K562 (cell line): ENCODE results near the gene CPM. TPM values are rescaled to one million over a fixed set of nuclear protein-coding genes. Genes with fewer than 3 reads are reported as not detected.

Experiments
- ATAC-seq: fragments of 200-7000 bp; cut with Tn5 transposase; 3 replicates; pipeline ENCODE4 v1.9.1; 2020; ENCODE audit warnings: moderate library complexity
- BruUV-seq: library from RNA; stranded (reverse); fragments of 400-500 nt; replicated peaks from 2 replicates; lab custom pipeline; 2021; lab: Mats Ljungman, UMichigan
- CTCF ChIA-PET: fragments of 300-600 bp; formaldehyde crosslinking; extraction: SDS; loops from one replicate; lab custom pipeline; 2021; ENCODE audit warnings: low intra/inter-chr PET ratio; lab: Yijun Ruan, JAX
- POLR2A ChIA-PET: fragments of 300-600, 350-650 bp; sonication (Branson Sonifier 250); formaldehyde crosslinking; extraction: SDS; loops from one replicate; lab custom pipeline; 2021; ENCODE audit warnings: antibody characterized with exemption, inconsistent platforms; lab: Yijun Ruan, JAX
- DNase-seq, 4 experiments: peaks; one replicate each; pipeline versions ENCODE4 v3.0.0 to v3.0.0-alpha.2; 2011 to 2018; ENCODE audit warnings: low spot score in 3 of 4, mixed read lengths in 3 of 4; ENCODE audit errors: extremely low read depth in 1 of 4
- FAIRE-seq: peaks from 2 replicates; lab custom pipeline; 2011; peaks lifted over from hg19 to GRCh38; lab: Jason Lieb, UNC
- H2AFZ ChIP-seq: 2 replicates; pipeline ENCODE4 v1.6.0; 2011; ENCODE audit warnings: low read depth, low read length, control low read depth, inconsistent platforms
- H3K27ac ChIP-seq: fragments of 200-600 bp; 3 replicates; pipeline ENCODE4 v1.8.0; 2011; ENCODE audit warnings: low read depth, mild to moderate bottlenecking, control low read depth, inconsistent platforms, low read length, moderate library complexity, mixed read lengths; ENCODE audit errors: extremely low read depth
- H3K27me3 ChIP-seq, 2 experiments: fragments of 300-600 bp in 1 of 2; 2 replicates in 1 of 2; 3 replicates in 1 of 2; pipeline versions ENCODE4 v1.6.0 to v1.8.0; 2011; ENCODE audit warnings: inconsistent platforms in 2 of 2, low read length in 2 of 2, mild to moderate bottlenecking in 1 of 2, mixed read lengths in 1 of 2, moderate library complexity in 1 of 2; ENCODE audit not compliant: control insufficient read depth in 2 of 2, insufficient read depth in 2 of 2
- H3K36me3 ChIP-seq: fragments of 300-600 bp; 3 replicates; pipeline ENCODE4 v1.8.0; 2011; ENCODE audit warnings: mild to moderate bottlenecking, low read length, inconsistent platforms; ENCODE audit not compliant: control insufficient read depth, insufficient read depth
- H3K4me1 ChIP-seq, 2 experiments: fragments of 200-600 bp in 1 of 2; replicated peaks in 1 of 2; 2 replicates in 1 of 2; 3 replicates in 1 of 2; pipeline versions ENCODE4 v1.5.1 to v1.8.0; 2011; ENCODE audit warnings: inconsistent platforms in 2 of 2, low read length in 2 of 2, mild to moderate bottlenecking in 1 of 2, mixed read lengths in 1 of 2, moderate library complexity in 1 of 2; ENCODE audit not compliant: control insufficient read depth in 2 of 2, insufficient read depth in 2 of 2
- H3K4me2 ChIP-seq: 2 replicates; pipeline ENCODE4 v1.6.1; 2011; ENCODE audit warnings: low read length, control low read depth, inconsistent platforms, mixed read lengths; ENCODE audit not compliant: insufficient read depth
- H3K4me3 ChIP-seq: fragments of 200-600 bp; sonication (generic), shearing (Covaris generic); 2 replicates; pipeline ENCODE4 v1.5.1; 2016; ENCODE audit warnings: control low read depth, inconsistent platforms
- H3K79me2 ChIP-seq: fragments of 200-600 bp; 3 replicates; pipeline ENCODE4 v1.8.0; 2011; ENCODE audit warnings: low read length, inconsistent platforms; ENCODE audit not compliant: control insufficient read depth, insufficient read depth
- H3K9ac ChIP-seq, 2 experiments: 2 replicates each; pipeline versions ENCODE4 v1.6.0 to v1.6.1; 2011; ENCODE audit warnings: low read depth in 2 of 2, low read length in 2 of 2, control low read depth in 1 of 2, inconsistent platforms in 1 of 2, mild to moderate bottlenecking in 1 of 2, mixed read lengths in 1 of 2; ENCODE audit not compliant: insufficient read depth in 1 of 2
- H3K9me1 ChIP-seq: one replicate; pipeline ENCODE4 v1.6.0; 2011; ENCODE audit warnings: inconsistent platforms, mild to moderate bottlenecking, low read length, moderate library complexity; ENCODE audit not compliant: control insufficient read depth, insufficient read depth
- H3K9me3 ChIP-seq: replicated peaks from 2 replicates; pipeline ENCODE4 v1.5.1; 2011; ENCODE audit warnings: low read depth, low read length, inconsistent platforms; ENCODE audit not compliant: control insufficient read depth, insufficient read depth
- H4K20me1 ChIP-seq: replicated peaks from 2 replicates; pipeline ENCODE4 v1.6.1; 2011; ENCODE audit warnings: low read length, inconsistent platforms, mixed read lengths; ENCODE audit not compliant: control insufficient read depth, insufficient read depth
- CBFA2T2 ChIP-seq: fragments of 450-650 bp; conservative IDR thresholded peaks from 2 replicates; pipeline ENCODE4 v1.6.1; 2017; ENCODE audit warnings: mild to moderate bottlenecking
- EZH2 ChIP-seq: IDR thresholded peaks from 2 replicates; pipeline ENCODE4 v1.6.1; 2012; ENCODE audit warnings: low read depth, mild to moderate bottlenecking, inconsistent platforms, low read length, borderline replicate concordance
- KHSRP ChIP-seq: fragments of 450-650 bp; IDR thresholded peaks from 2 replicates; pipeline ENCODE4 v1.6.1; 2017
- MTA3 ChIP-seq: fragments of 450-650 bp; formaldehyde crosslinking; IDR thresholded peaks from 2 replicates; pipeline ENCODE4 v1.6.1; 2017; ENCODE audit warnings: mild to moderate bottlenecking, borderline replicate concordance
- ZNF197 ChIP-seq: fragments of 200-800 bp; sonication (Bioruptor generic); IDR thresholded peaks from 2 replicates; pipeline ENCODE4 v1.6.1; 2016; ENCODE audit warnings: low read depth, missing genetic modification characterization, missing compliant biosample characterization
- ZNF75A ChIP-seq: fragments of 450-650 bp; formaldehyde crosslinking; IDR thresholded peaks from 2 replicates; pipeline ENCODE4 v1.4.0; 2020; ENCODE audit warnings: mild to moderate bottlenecking
- ZZZ3 ChIP-seq: fragments of 450-650 bp; IDR thresholded peaks from 2 replicates; pipeline ENCODE4 v1.6.1; 2016; ENCODE audit warnings: antibody characterized with exemption, mild to moderate bottlenecking, moderate library complexity
- WGBS: fragments of 100-300 bp; shearing (Covaris generic); methylation state at CpG from one replicate; pipeline ENCODE4 v1.1.6; 2016; ENCODE audit warnings: low coverage, mixed read lengths; ENCODE audit not compliant: insufficient coverage; ENCODE audit errors: missing lambda C conversion rate; 5-methylcytosine and 5-hydroxymethylcytosine counted together
- in situ Hi-C: fragments of 300-500 bp; cut with MboI; formaldehyde crosslinking; loops from 4 replicates; pipeline ENCODE4 v1.15.0; 2018; ENCODE audit warnings: inconsistent platforms, mixed read lengths
- intact Hi-C: fragments of 100-400 bp; cut with micrococcal nuclease; formaldehyde crosslinking; loops from 2 replicates; pipeline ENCODE4 v1.14.2; 2022
- polyA plus RNA-seq, 8 experiments: library from polyadenylated mRNA; depleted of rRNA in 4 of 8; stranded (reverse) in 5 of 8; unstranded in 3 of 8; fragments of >200 nt; fragmentation: Nextera tagmentation in 2 of 8; fragmentation: Illumina TruSeq in 1 of 8; extraction: Ambion mirVana in 2 of 8; extraction: Trizol in 1 of 8; gene quantifications; 2 replicates each; pipeline versions ENCODE4 v1.2.1 to v1.2.3, GENCODE V29; 2011 to 2014; ENCODE audit warnings: inconsistent platforms in 1 of 8, missing spikeins in 1 of 8
- total RNA-seq, 7 experiments: library from RNA; depleted of rRNA in 6 of 7; stranded (reverse); fragments of >200 nt in 6 of 7; fragmentation: Illumina TruSeq in 2 of 7; extraction: Trizol in 2 of 7; gene quantifications; 2 replicates each; pipeline versions ENCODE4 v1.2.1 to v1.2.3, GENCODE V29; 2011 to 2021; ENCODE audit warnings: low replicate concordance in 1 of 7
- TF ChIP-seq, protein P1 (sequence below): fragments of 250-450 bp; sonication (Bioruptor Pico); IDR thresholded peaks from 2 replicates; pipeline ENCODE4 v1.8.0; 2022; ENCODE audit warnings: inconsistent platforms, mild to moderate bottlenecking, moderate library complexity, borderline replicate concordance
- TF ChIP-seq, protein P2 (sequence below): sonication (generic); formaldehyde crosslinking; IDR thresholded peaks from 2 replicates; pipeline ENCODE4 v1.8.1; 2023; ENCODE audit warnings: mild to moderate bottlenecking, missing genetic modification reagents
- TF ChIP-seq, protein P3 (sequence below), 2 experiments: fragments of 450-650 bp; IDR thresholded peaks; 2 replicates each; pipeline ENCODE4 v1.6.1; 2018; ENCODE audit warnings: mild to moderate bottlenecking in 2 of 2, low read depth in 1 of 2; ENCODE audit not compliant: partially characterized antibody in 2 of 2
- TF ChIP-seq, protein P4 (sequence below): IDR thresholded peaks from 3 replicates; pipeline ENCODE4 v1.6.1; 2011; ENCODE audit warnings: borderline replicate concordance, mild to moderate bottlenecking, moderate library complexity; ENCODE audit not compliant: insufficient read length; ENCODE audit errors: extremely low read depth

Gene CPM
- total and polyA plus RNA-seq, 9 of the 15 experiments (the other 6 are each of a cell fraction or from before 2014, with no cell fraction given), result 0.31 TPM; not detected in 8

DNA sequence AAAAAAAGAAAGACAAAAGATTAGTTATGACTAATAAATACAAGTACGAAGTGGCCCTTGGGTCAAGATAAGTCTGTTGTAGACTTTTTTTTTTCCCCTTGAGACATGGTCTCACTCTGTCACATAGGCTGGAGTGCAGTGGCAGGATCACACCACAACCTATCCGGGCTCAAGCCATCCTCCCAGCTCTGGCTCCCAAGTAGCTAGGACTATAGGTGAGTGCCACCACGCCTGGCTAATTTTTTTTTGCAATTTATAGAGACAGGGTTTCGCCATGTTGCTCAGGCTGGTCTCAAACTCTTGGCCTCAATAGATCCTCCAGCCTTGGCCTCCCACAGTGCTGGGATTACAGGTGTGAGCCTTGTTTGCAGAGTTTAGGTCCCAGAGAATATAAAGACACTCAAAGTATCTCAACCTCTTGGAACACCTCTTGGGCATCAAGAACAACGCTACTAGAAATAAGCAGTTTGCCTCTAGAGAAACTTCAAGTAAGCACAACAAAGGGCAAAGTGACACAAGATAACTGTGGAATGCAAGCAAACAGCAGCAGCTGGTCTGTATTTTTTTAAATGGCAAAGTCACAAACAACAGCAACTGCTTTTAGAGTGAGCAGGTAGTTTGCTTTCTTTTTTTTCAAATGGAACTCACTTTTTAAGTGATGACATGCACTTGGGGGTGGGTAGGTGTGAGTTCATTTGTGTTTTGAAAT, 128.9 kb downstream of the CPM start:
- in situ Hi-C loops, result no loop called here
- WGBS, result 61% methylated on average over 5 of the region's 5 CpGs
- peak overlapping the region; percentile 25 for H2AFZ ChIP-seq
- H3K27ac ChIP-seq, result no peak overlapping the region
- no peak for ATAC-seq
- BruUV-seq, result no TSS peak
- no peak for DNase-seq
- peaks cover 14% of the 10 kb centered on the region in 2 experiments; a peak in 4 of 5 replicates for H3K4me1 ChIP-seq
- ChIA-PET CTCF (no interaction called here), POLR2A (no interaction called here)
- no peak for FAIRE-seq
- intact Hi-C loops, result no loop called here
- no peak overlapping the region for H3K9ac ChIP-seq
- no peaks in the 10 kb centered on the region for H3K9me3 ChIP-seq
- H3K4me2 ChIP-seq, result no peak overlapping the region
- H3K36me3 ChIP-seq, result peaks cover 4% of the 10 kb centered on the region; the same call in 1 of the 3 replicates
- peaks cover 12% of the 10 kb centered on the region for H3K79me2 ChIP-seq
- H4K20me1 ChIP-seq, result no peaks in the 10 kb centered on the region
- no peaks in the 10 kb centered on the region for H3K9me1 ChIP-seq
- H3K27me3 ChIP-seq, result no peaks in the 10 kb centered on the region
- H3K4me3 ChIP-seq, result no peak overlapping the region
- TF ChIP-seq ZZZ3 (no peak), KHSRP (no peak), ZNF75A (no peak), EZH2 (no peak), MTA3 (no peak), ZNF197 (CRISPR knock-in tag) (no peak), CBFA2T2 (no peak)
- TF ChIP-seq, protein P1, sequence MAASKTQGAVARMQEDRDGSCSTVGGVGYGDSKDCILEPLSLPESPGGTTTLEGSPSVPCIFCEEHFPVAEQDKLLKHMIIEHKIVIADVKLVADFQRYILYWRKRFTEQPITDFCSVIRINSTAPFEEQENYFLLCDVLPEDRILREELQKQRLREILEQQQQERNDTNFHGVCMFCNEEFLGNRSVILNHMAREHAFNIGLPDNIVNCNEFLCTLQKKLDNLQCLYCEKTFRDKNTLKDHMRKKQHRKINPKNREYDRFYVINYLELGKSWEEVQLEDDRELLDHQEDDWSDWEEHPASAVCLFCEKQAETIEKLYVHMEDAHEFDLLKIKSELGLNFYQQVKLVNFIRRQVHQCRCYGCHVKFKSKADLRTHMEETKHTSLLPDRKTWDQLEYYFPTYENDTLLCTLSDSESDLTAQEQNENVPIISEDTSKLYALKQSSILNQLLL (CRISPR knock-in tag), result no peak
- TF ChIP-seq, protein P2, sequence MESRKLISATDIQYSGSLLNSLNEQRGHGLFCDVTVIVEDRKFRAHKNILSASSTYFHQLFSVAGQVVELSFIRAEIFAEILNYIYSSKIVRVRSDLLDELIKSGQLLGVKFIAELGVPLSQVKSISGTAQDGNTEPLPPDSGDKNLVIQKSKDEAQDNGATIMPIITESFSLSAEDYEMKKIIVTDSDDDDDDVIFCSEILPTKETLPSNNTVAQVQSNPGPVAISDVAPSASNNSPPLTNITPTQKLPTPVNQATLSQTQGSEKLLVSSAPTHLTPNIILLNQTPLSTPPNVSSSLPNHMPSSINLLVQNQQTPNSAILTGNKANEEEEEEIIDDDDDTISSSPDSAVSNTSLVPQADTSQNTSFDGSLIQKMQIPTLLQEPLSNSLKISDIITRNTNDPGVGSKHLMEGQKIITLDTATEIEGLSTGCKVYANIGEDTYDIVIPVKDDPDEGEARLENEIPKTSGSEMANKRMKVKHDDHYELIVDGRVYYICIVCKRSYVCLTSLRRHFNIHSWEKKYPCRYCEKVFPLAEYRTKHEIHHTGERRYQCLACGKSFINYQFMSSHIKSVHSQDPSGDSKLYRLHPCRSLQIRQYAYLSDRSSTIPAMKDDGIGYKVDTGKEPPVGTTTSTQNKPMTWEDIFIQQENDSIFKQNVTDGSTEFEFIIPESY, result no peak
- TF ChIP-seq, protein P3, sequence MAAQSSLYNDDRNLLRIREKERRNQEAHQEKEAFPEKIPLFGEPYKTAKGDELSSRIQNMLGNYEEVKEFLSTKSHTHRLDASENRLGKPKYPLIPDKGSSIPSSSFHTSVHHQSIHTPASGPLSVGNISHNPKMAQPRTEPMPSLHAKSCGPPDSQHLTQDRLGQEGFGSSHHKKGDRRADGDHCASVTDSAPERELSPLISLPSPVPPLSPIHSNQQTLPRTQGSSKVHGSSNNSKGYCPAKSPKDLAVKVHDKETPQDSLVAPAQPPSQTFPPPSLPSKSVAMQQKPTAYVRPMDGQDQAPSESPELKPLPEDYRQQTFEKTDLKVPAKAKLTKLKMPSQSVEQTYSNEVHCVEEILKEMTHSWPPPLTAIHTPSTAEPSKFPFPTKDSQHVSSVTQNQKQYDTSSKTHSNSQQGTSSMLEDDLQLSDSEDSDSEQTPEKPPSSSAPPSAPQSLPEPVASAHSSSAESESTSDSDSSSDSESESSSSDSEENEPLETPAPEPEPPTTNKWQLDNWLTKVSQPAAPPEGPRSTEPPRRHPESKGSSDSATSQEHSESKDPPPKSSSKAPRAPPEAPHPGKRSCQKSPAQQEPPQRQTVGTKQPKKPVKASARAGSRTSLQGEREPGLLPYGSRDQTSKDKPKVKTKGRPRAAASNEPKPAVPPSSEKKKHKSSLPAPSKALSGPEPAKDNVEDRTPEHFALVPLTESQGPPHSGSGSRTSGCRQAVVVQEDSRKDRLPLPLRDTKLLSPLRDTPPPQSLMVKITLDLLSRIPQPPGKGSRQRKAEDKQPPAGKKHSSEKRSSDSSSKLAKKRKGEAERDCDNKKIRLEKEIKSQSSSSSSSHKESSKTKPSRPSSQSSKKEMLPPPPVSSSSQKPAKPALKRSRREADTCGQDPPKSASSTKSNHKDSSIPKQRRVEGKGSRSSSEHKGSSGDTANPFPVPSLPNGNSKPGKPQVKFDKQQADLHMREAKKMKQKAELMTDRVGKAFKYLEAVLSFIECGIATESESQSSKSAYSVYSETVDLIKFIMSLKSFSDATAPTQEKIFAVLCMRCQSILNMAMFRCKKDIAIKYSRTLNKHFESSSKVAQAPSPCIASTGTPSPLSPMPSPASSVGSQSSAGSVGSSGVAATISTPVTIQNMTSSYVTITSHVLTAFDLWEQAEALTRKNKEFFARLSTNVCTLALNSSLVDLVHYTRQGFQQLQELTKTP (IDR thresholded peaks at IDR 0.05; ENCODE audit: low read depth in 1 of 2, partially characterized antibody in 2 of 2), result no peak
- TF ChIP-seq, protein P4, sequence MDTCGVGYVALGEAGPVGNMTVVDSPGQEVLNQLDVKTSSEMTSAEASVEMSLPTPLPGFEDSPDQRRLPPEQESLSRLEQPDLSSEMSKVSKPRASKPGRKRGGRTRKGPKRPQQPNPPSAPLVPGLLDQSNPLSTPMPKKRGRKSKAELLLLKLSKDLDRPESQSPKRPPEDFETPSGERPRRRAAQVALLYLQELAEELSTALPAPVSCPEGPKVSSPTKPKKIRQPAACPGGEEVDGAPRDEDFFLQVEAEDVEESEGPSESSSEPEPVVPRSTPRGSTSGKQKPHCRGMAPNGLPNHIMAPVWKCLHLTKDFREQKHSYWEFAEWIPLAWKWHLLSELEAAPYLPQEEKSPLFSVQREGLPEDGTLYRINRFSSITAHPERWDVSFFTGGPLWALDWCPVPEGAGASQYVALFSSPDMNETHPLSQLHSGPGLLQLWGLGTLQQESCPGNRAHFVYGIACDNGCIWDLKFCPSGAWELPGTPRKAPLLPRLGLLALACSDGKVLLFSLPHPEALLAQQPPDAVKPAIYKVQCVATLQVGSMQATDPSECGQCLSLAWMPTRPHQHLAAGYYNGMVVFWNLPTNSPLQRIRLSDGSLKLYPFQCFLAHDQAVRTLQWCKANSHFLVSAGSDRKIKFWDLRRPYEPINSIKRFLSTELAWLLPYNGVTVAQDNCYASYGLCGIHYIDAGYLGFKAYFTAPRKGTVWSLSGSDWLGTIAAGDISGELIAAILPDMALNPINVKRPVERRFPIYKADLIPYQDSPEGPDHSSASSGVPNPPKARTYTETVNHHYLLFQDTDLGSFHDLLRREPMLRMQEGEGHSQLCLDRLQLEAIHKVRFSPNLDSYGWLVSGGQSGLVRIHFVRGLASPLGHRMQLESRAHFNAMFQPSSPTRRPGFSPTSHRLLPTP, result no peak
